Kidney (tissue), 14 donors: ENCODE results near the gene PGLYRP3. TPM values are rescaled to one million over a fixed set of nuclear protein-coding genes. Genes with fewer than 3 reads are reported as not detected.

Source experiments
- DNase-seq, 5 donors: peaks; one replicate each; pipeline ENCODE4 v3.0.0-alpha.2; 2013 to 2020
- FAIRE-seq: peaks from 2 replicates; lab custom pipeline; 2012; peaks lifted over from hg19 to GRCh38; lab: Jason Lieb, UNC
- H3K27ac ChIP-seq, 2 donors: one replicate each; pipeline ENCODE4 v1.7.0; 2013; ENCODE audit warnings: low read depth in 2 of 2, low read length in 2 of 2, inconsistent platforms in 1 of 2
- H3K27me3 ChIP-seq: one replicate; pipeline ENCODE4 v1.7.1; 2013; ENCODE audit warnings: low read length, inconsistent platforms; ENCODE audit not compliant: control insufficient read depth, insufficient read depth
- H3K36me3 ChIP-seq, 3 donors: one replicate each; pipeline versions ENCODE4 v1.7.0 to v1.7.1; 2013; ENCODE audit warnings: low read length in 3 of 3, control low read depth in 1 of 3, inconsistent platforms in 1 of 3; ENCODE audit not compliant: insufficient read depth in 3 of 3, control insufficient read depth in 2 of 3
- H3K4me1 ChIP-seq, 3 donors: one replicate each; pipeline versions ENCODE4 v1.7.0 to v1.7.1; 2013; ENCODE audit warnings: low read length in 3 of 3, inconsistent platforms in 1 of 3, low read depth in 1 of 3; ENCODE audit not compliant: control insufficient read depth in 2 of 3, insufficient read depth in 2 of 3
- H3K4me3 ChIP-seq, 3 donors: one replicate each; pipeline versions ENCODE4 v1.7.0 to v1.8.1; 2013; ENCODE audit warnings: low read length in 3 of 3, control low read depth in 1 of 3, inconsistent platforms in 1 of 3
- H3K9ac ChIP-seq, 3 donors: one replicate each; pipeline versions ENCODE4 v1.7.0 to v1.7.1; 2013; ENCODE audit warnings: low read length in 3 of 3, control low read depth in 1 of 3, inconsistent platforms in 1 of 3
- H3K9me3 ChIP-seq, 3 donors: one replicate each; pipeline versions ENCODE4 v1.7.0 to v1.7.1; 2013; ENCODE audit warnings: low read length in 3 of 3, control low read depth in 1 of 3, inconsistent platforms in 1 of 3; ENCODE audit not compliant: control insufficient read depth in 2 of 3, insufficient read depth in 1 of 3
- CTCF ChIP-seq: IDR thresholded peaks from 3 replicates; pipeline ENCODE4 v1.5.1; 2012; ENCODE audit warnings: mild to moderate bottlenecking, moderate library complexity, borderline replicate concordance; ENCODE audit not compliant: insufficient read depth; ENCODE audit errors: extremely low read depth
- intact Hi-C: fragments of 100-400 bp; cut with DNase I; formaldehyde crosslinking; loops from one replicate; pipeline ENCODE4 v1.11.1; 2022
- polyA plus RNA-seq: library from polyadenylated mRNA; stranded (reverse); fragments of 350-450 nt; fragmentation: Illumina TruSeq; extraction: RNeasy Lipid Tissue Mini Kit (QIAGEN cat#74804); gene quantifications from one replicate; pipeline ENCODE4 v1.2.3, GENCODE V29; 2014; ENCODE audit warnings: low read depth, low replicate concordance; ENCODE audit not compliant: insufficient read depth
- total RNA-seq: library from RNA; stranded (reverse); fragmentation: NEBNext Ultra II Directional; extraction: Animal tissue kit (Norgen Biotek cat#: 25700); gene quantifications from one replicate; pipeline ENCODE4 v1.2.1, GENCODE V29; 2021
- donor health status: control.
- donor health status: control.
- donor health status: control.
- donor health status: control.
- donor health status: control.
- donor health status: DM: yes; HTN: yes; CAD: no.
- donor health status: Normal renal cell carcinoma (clear cell type).

PGLYRP3 gene
- total and polyA plus RNA-seq, 2 donors from 2014 or later: not detected

GRCh38 chr1:153343811-153344717 is 31.3 kb upstream of the PGLYRP3 start:
- DNase-seq (peak in 1 of 5 donors; percentile 13), FAIRE-seq (no peak)
- no peak overlapping the region for H3K4me3 ChIP-seq
- H3K9ac ChIP-seq: no peak overlapping the region
- H3K36me3 ChIP-seq: no peaks in the 10 kb centered on the region
- intact Hi-C loops: no loop called here
- no peaks in the 10 kb centered on the region for H3K9me3 ChIP-seq
- no peaks in the 10 kb centered on the region for H3K27me3 ChIP-seq
- no peak for TF ChIP-seq CTCF
- H3K4me1 ChIP-seq: no peaks in the 10 kb centered on the region
- no peak overlapping the region for H3K27ac ChIP-seq

GRCh38 chr1:153343040-153343681 is 30.4 kb upstream of the PGLYRP3 start:
- no peak for TF ChIP-seq CTCF
- no peak overlapping the region for H3K9ac ChIP-seq
- no peaks in the 10 kb centered on the region for H3K36me3 ChIP-seq
- H3K4me1 ChIP-seq: no peaks in the 10 kb centered on the region
- no peak for DNase-seq
- intact Hi-C loops: no loop called here
- H3K9me3 ChIP-seq: no peaks in the 10 kb centered on the region
- FAIRE-seq: no peak
- no peak overlapping the region for H3K4me3 ChIP-seq
- H3K27ac ChIP-seq: no peak overlapping the region
- H3K27me3 ChIP-seq: no peaks in the 10 kb centered on the region

- Histone ChIP-seq H3K4me3 (no peak overlapping the region), H3K9me3 (no peaks in the 10 kb centered on the region), H3K4me1 (no peaks in the 10 kb centered on the region), H3K36me3 (no peaks in the 10 kb centered on the region), H3K27me3 (no peaks in the 10 kb centered on the region), H3K27ac (no peak overlapping the region), H3K9ac (no peak overlapping the region)
- TF ChIP-seq CTCF: no peak
- intact Hi-C loops: no loop called here
- FAIRE-seq: no peak
- DNase-seq: no peak
Observed at GRCh38 chr1:153342178-153342577, 29.4 kb upstream of the PGLYRP3 start.
